Stimulated activated CD4-positive, alpha-beta T cell treated with anti-CD3 and anti-CD28 coated beads, Interleukin-1b, Interleukin-23, amount 100 ng/mL, for 48 hours (primary cell): ENCODE data around the gene PHF12.
"Not testable (repeated sequence)": the region's sequence is repeated elsewhere in the genome, so short reads cannot be mapped to it uniquely, and the experiment has no call there.

ENCODE experiments used
- DNase-seq: peaks from one replicate; pipeline ENCODE4 v3.0.0-alpha.2; 2020

PHF12 gene

GRCh38 chr17:28879886-28880571, 71.3 kb downstream of the PHF12 start:
- no peak for DNase-seq

GRCh38 chr17:28878981-28879380, 72.3 kb downstream of the PHF12 start:
- DNase-seq = no peak

GRCh38 chr17:28878158-28878910, 73.0 kb downstream of the PHF12 start:
- no peak for DNase-seq

GRCh38 chr17:28877150-28877711, 74.1 kb downstream of the PHF12 start:
- not testable (repeated sequence) for DNase-seq

GRCh38 chr17:28875848-28876550, 75.3 kb downstream of the PHF12 start:
- DNase-seq = no peak

- DNase-seq = no peak
Measured at GRCh38 chr17:28874750-28875149, 76.6 kb downstream of the PHF12 start.

GRCh38 chr17:28873839-28874238, 77.5 kb downstream of the PHF12 start:
- no peak for DNase-seq

GRCh38 chr17:28871056-28871579, 80.2 kb downstream of the PHF12 start:
- DNase-seq = peak; percentile 56

GRCh38 chr17:28867276-28867675, 84.0 kb downstream of the PHF12 start:
- DNase-seq = no peak

GRCh38 chr17:28865946-28866752, 85.2 kb downstream of the PHF12 start:
- DNase-seq = no peak

- DNase-seq = no peak
Measured at GRCh38 chr17:28864991-28865849, 86.1 kb downstream of the PHF12 start.

GRCh38 chr17:28863953-28864352, 87.4 kb downstream of the PHF12 start:
- no peak for DNase-seq

- DNase-seq = no peak
Measured at GRCh38 chr17:28862561-28862960, 88.8 kb downstream of the PHF12 start.

GRCh38 chr17:28861393-28862203, 89.7 kb downstream of the PHF12 start:
- DNase-seq = no peak

- DNase-seq = no peak
Measured at GRCh38 chr17:28860363-28860808, 90.9 kb downstream of the PHF12 start.

GRCh38 chr17:28858801-28859355, 92.4 kb downstream of the PHF12 start:
- DNase-seq = no peak

- no peak for DNase-seq
Measured at GRCh38 chr17:28857905-28858800, 93.2 kb downstream of the PHF12 start.

GRCh38 chr17:28856028-28856574, 95.2 kb downstream of the PHF12 start:
- DNase-seq = no peak

GRCh38 chr17:28855336-28855679, 96.0 kb downstream of the PHF12 start:
- no peak for DNase-seq
